ENCODE measurements around the gene CTNNBL1.

The CTNNBL1 gene

DNA sequence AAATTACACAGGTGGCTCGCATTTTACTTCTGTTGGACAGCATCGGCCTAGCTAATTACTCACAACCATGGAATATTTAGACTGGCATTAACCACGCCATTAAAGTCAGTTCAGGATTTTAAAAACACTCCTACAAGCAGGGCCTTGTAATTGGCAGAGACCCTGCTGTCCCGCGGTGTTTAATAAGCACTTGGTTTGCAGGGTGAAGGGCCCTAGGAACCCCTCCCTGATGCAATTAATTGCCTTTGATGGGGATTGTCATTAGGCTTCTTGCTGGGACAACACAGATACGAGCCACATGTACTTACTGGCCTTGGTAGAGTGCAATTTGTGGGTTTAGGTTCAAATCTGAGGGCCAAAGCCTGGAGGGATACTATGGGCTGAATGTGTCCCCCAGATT is 201.3 kb downstream of the CTNNBL1 start:
- no peak for DNase-seq (ENCODE audit: extremely low read depth in 1 of 2, low read depth in 1 of 2)

DNA sequence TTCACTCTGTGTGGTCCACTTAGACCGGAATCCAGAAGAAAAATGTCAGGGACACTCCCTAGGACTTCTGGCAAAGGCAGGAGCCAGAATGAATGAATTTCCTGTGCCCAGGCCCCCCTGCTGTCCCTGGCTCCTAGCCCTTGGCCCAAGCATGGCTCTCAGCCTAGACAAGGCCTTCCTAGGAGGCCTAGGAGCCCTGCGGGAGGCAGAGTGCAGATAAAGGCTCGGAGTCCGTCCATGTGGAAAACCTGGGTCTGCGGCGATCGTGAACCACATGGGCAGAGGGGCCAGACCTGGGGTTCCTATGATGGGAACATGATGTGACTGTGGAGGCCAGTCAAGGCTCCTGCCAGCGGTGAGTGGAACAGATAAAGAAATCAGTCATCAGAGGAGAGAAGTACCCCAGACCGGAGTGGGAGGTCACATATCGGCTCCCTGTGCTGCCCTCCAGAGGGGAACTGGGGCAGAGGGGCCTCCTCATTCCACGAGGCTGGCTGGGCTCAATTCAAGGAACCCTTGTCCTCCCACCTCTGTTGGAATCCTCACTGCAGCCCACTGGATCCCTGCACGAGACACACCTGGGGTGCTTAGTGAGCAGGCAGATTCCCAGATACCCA is 203.2 kb downstream of the CTNNBL1 start:
- no peak for DNase-seq (ENCODE audit: extremely low read depth in 1 of 2, low read depth in 1 of 2)

DNA sequence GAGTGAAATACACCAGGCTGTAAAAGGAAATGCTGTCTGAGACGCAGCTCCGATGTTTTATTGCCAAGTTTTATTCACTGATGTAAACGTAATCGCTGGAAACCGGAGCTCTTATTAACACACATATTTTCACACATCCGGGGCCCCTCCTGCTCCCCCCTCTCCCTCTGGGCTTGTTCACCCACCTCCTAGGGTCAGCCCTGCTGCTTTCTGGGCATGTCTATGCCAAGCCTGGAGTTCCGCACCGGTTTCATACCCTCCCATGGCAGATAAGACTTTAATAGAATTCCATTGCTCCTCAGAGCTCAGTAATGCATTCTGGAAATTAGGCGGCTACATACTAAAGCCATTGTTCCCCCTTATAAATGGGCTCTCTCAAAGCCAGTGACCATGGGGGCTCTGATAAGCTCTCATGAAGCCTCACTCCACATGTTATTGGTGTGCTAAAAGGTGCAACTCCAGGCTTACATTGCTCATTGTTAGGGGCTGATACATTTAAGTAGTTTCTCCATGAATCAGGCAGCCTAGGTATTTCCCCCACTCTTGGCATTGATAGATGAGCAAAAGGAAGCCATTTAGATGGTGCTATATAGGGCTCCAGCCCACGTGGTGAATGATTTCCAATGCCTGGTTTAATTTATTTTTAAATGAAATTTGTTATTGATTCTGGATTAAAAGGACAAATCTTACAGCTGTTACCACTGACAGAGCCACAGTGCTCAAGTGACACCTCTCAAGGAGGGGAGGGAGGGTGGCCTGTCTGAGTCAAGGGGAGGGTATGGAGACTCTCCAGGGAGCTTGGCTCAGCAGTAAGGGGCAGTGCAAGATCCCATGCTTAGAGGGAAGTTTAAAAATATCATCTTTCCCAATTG is 204.6 kb downstream of the CTNNBL1 start:
- DNase-seq (ENCODE audit: extremely low read depth in 1 of 2, low read depth in 1 of 2), result no peak

DNA sequence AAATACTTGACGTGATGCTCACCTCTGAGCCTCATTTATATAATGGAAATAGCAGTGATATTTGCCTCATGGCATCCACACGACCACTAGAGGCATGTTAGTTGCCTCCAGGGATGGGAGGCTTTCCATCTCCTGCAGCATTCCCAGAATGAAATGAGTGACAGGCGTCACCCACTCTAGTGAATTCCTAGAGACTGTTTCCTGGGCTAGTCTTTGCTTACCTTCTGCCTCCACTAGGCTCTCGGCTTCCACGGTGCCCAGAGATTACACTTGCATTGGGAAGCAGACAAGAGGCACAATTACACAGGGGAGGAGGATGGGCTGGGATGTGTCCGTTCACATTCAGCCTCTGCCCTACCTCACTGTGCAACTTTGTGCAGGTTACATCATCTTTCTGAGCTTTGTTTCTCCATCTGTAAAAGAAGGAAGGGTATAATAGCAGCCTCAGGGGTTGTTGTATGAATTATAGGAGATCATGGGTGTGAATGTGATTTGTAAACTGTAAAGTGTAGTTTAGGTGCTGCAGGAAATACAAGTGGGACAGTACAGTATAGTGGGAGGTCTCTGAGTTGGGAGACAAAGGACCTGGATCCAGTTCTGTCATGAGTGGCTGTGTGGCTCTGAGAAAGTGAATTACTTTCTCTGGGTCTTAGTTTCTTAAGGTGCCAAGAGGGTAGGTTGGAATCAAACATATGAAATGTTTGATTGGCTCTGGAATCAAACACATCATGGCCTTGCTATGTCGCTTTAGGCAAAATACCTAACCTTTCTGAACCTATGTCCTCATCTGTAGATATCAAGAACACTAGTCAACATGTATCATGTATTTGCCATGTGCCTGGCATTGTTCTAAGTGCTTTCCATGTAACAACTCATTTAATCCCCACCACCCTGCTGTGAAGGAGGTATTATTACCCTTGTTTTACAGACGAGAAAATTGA is 205.5 kb downstream of the CTNNBL1 start:
- DNase-seq (ENCODE audit: extremely low read depth in 1 of 2, low read depth in 1 of 2), result no peak

DNA sequence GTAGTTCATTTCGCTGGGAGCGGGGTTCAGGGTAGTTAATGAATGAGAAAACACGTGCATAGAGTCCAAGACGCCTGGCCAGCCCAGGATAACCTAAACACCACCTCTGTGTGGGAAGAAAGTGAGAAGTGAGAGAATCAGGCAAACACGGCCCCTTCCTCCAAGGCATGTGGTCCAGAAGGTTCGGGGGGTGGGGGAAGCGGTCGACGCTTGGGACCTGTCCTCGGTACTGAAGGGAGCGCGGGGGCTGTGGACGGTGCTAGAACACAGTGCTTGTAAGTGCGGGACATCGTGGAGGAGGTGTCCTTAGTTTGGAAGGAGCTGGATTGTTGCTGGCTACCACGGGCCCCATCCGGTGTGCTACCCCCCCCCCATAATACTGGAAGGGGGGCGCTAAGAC is 207.4 kb downstream of the CTNNBL1 start:
- DNase-seq (ENCODE audit: extremely low read depth in 1 of 2, low read depth in 1 of 2), result no peak

DNA sequence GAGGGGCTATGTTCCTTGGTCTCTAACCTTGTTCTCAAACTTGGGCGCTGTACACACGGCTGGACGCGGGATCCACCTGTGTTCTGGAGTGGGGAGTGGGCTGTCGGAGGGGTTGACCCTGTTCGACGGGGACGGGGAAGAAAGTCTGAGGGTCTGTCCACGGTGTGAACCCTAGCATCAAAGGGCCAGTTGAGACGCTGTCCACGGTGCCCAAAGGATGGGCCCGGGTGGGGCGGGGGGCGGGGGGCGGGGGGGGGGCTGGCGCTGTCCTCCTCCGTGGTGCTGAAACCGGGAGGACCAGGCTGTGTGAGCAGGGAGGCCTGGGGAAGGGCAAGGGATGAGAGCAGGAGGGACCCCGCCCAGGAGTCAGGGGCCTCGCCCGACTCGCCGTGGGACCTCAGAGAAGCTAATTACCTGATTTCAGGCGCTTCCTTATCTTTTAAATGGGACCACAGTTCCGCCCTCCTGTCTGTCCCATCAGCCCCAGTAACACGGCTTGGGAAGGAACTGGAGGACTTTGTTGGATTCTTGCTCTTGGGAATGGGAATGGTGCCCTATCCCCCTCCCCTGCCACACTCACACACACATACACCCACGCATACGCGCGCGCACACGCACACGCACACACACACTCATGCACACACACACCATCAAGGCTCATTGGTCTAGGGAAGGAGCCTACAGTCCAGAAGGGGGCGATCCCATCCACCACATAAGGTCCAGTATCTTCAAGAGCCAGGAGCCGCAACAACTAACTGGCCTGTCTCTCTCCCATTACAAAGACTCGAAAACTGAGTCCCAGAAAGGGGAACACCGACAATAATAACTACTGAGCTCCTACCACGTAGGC is 208.0 kb downstream of the CTNNBL1 start:
- no peak for DNase-seq (ENCODE audit: extremely low read depth in 1 of 2, low read depth in 1 of 2)

DNA sequence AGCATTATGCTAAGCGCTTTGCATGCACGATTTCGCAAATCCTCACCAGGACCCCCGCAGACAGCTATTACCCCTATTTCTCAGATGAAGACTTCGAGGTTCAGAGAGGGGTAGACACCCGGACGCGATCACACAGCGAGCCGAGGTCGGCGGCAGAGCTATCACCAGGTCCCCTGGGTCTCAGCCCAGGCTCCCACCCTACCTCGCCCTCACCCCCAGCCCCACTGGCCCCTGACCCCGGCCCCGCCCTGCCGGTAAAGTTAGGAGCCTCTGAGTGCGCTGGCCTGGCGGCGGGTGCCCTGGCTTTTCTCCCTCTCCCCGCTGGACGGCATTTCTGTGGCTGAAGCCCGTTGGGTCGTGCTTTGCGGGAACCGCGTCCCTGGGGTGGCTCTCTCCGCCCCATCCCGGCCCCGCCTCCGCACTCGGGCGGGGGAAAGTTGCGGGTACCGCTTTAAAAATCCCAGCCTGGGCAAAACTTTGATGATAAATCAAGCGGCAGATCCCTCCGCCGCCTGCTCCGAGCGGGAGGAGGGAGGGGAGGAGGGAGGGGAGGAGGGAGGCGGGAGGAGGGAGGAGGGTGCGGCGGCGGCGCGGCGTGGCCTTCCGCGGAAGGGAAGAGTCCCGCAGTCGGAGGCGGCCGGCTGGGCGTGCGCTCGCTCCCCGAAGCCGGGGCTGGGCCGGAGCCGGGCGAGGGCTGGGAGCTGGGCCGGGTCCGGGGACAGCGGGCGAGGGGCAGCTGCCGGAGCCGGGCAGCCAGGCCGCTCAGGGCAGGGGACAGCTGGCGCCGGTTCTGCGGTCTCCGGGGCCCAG is 208.9 kb downstream of the CTNNBL1 start, which contains the start of gene VSTM2L:
Gene VSTM2L, plus strand, starts transcription at position 624 of the 810 bp plus-strand sequence. CDS start 224 bp downstream, outside the sequence.
- DNase-seq (ENCODE audit: extremely low read depth in 1 of 2, low read depth in 1 of 2), result no peak

DNA sequence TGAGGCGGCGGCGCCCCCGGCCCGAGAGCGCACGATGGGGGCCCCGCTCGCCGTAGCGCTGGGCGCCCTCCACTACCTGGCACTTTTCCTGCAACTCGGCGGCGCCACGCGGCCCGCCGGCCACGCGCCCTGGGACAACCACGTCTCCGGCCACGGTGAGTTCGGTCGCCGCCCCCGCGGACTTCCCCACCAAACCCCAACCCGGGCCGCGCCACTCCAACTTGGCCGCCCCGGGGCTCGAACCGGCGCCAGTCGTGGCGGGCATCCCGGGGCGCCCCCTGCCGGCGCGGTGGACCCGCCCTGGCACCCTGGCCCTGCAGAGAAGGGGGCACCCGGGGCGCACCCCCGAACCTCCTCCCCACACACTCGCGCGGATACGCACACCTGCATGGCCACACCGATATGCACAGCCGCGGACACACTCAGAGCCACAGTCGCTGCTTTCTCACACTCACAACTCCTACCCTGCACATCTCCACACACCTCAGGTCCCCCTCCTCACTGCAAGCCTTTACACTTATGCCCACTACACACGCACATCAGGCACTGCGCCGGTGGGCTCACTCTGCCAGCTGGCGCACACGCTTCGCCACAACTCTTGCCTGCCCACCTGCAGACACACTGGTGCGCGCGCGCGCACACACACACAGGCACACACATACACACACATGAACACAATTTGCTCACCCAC is 209.6 kb downstream of the CTNNBL1 start:
- DNase-seq (ENCODE audit: extremely low read depth in 1 of 2, low read depth in 1 of 2), result no peak

DNA sequence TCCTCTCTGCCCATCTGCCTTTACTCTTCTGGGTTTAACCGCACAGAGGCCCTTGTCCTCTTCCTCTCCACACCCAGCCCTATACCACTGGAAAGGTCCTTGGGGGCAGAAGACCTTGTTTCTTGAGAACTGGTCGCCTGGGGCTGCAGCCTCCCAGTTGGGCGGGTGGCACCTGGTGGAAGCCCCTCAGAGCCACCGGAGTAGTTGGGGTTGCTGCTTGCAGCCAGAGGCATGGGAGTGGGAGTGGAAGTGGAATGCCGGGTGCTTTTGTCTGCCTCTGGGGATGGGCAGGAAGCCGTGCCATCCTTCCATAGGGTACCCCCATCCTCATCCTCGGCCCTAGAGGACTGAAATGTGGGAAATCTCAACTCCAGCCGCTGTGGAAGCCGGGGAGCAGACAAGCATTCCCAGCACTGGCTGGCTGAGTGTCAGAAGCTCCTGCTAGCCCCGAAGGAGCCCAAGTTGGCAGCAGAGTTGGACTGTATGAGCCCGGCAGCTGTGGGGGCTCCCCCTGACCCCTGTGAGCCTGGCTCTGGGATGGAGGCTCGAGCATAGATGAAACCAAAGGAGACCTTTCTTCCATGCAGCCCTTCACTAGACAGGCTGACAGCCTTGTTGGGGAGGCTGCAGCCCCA is 210.3 kb downstream of the CTNNBL1 start:
- no peak for DNase-seq (ENCODE audit: extremely low read depth in 1 of 2, low read depth in 1 of 2)

DNA sequence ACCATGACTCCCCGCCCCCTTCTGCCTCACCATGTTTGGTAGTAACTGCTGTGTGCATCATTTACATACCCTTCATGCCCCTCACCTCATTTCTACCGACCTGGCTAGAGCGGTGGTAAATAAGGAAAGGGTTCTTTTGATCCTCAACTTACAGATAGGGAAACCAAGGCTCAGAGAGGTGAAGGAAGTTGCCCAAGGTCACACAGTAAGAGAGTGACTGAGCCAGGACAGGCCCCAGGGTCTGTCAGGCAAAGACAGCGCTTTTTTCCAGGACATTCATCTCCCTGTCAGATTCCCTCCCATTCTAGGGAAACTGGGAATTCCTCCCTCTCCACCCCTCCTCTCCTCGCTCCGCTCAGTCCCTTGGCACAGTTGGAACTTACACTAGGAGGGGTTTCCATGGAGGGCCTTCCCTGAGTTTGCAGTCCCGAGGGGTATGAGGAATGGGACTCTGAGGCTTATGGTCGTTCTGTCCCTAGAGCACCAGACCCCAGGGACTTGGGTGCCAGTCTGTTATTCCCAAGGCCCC is 211.1 kb downstream of the CTNNBL1 start:
- no peak for DNase-seq (ENCODE audit: extremely low read depth in 1 of 2, low read depth in 1 of 2)

DNA sequence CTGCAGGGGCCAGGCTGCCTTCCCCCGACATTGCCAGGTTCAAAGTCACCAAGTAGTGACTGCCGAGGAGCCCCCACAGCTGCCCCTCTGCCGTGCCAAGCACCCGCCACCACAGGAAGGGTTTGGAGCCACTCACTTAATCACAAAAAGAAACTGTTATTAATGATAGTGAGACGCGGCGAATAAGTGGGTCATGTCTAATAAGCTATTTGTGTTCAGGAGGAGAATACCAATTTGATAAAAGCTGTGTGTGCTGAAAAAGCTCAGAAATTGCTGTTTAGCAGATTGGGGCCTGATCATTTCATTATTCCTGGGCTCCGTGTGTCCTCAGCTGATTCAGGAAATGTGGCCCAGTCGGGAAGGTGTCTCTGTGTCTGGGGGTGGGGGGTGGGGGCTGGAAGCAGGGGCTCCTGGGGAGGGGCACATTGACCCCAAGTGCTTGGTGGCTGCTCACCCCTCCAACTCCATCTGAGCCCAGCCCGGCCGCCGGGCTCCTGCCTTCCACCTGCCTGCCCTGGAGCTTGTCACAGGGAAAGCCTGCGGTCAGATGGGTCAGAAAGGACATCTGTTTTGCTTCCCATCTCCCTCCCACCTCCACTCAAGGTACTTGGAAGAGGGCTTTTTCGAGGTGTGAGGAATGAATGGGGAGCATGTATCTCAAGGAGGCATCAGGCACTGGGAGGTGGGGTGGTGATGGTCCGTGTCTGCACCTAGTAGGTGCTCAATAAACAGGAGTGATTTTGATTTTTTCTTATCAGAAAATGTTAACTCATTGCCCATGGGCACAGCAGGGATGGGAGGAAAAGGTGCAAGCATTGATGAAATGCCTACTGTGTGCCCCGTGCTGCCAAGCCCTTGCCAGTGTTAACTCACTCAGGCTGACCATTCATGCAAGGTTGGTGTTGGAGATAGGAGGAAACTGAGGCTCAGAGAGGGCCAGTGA is 212.1 kb downstream of the CTNNBL1 start:
- no peak for DNase-seq (ENCODE audit: extremely low read depth in 1 of 2, low read depth in 1 of 2)

DNA sequence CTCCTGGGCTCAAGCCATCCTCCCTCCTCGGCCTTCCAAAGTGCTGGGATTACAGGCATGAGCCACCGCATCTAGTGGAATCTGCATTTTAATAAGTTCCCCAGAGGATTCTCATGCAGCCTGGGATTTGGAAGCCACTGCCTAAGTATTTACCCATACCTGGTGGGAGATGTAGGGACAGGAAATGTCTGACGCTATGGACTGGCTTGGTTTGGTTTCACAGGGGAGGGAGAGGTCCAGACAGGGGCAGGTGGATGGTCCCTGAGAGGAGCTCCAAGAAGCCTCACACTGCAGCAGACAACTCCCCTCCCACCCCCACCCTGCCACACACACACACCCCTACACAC is 213.5 kb downstream of the CTNNBL1 start:
- DNase-seq (ENCODE audit: extremely low read depth in 1 of 2, low read depth in 1 of 2), result no peak

DNA sequence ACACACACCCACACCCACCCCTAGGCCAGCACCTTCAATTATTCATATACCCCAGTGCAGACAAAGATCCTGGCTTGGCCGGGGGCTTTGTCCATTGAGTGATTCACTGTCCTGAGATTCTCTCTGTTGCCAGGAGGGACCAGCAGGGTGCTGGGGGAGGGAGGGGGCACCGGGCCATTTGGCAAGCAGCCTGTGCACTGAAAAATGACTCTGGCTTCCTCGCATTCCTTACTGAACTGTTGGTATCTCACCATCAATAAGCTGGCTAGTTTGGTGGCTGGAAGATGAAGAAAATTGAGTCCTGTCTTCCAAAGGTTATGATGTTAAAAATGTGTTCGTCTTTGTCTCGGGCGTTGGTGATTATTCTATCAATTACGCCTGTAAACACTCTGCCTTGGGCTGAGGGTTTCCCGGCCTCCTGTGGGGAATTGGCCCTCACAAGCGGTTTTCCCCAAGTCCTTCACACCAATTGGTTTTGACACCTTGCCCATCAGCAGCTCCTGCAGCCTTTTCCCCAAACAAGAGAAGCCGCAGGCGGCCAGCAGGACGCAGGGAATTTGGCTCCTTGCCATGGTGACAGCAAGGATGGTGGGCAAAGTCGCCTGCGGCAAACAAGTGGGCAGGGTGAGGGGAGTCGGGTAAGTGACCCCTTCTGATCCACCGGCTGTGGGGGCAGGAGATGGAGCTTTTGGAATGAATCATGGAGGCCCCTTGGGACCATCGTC is 214.0 kb downstream of the CTNNBL1 start:
- DNase-seq (ENCODE audit: extremely low read depth in 1 of 2, low read depth in 1 of 2), result no peak

DNA sequence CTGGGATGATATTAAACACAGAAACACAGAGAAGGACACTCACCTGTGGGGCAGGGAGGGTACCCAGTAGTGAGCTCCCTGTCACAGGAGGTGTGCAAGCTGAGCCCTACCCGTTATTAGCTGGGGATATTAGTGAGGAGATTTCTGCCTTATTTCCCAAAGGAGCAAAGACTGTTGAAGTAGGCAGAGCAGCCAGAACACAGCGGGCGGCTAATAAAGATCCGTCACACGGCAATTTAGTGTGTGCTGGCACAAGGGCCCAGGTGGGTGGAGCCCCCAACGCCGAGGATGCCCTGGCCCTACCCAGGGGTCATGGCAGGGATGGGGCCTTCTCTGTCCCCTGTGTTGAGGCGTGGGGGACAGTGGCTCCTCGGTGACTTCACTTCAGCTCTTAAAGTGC is 217.4 kb downstream of the CTNNBL1 start:
- no peak for DNase-seq (ENCODE audit: extremely low read depth in 1 of 2, low read depth in 1 of 2)

DNA sequence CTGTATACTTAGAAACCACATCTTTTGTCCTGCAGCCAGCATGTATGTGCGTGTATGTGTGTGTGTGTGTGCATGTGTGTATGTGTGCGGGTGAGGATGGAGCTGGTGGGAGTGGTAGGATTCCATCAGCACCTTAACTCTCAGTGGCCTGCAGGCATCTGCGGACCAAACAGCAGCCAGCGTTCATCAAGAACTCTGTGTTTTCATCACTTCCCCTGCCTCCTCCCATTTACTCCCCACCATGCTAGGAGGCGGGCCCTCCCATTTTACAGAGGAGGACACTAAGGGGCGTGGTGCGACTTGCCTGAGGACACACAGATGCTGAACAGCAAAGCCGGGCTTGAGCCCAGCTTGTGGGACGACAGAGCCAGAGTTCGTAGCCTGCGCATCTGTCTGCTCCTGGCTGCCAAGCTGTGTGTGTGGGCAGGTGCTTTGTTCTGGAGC is 218.0 kb downstream of the CTNNBL1 start:
- DNase-seq (ENCODE audit: extremely low read depth in 1 of 2, low read depth in 1 of 2), result no peak

DNA sequence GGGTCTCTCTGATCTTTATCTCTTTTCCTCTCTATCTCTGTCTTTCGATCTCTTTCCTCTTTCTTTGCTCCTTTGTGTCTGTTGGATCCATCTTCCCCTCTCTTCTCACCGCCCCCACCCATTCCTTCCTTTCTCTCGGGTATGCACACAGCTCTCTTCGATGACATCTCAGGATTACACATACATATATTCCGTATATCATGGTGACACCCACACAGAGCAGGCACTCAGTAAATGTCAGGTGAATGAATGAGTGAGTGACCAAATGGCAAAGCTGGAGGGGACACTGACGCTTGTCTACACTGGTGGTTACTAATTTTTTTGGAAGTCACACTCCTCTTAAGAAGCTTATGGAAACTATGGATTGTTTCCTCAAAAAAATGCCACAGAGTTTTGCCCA is 219.0 kb downstream of the CTNNBL1 start:
- no peak for DNase-seq (ENCODE audit: extremely low read depth in 1 of 2, low read depth in 1 of 2)

Data from activated CD8-positive, alpha-beta memory T cell treated with anti-CD3 and anti-CD28 coated beads for 1 hour (primary cell).